SIG-M5 (cell line): ENCODE results near the gene EWSR1.

ENCODE experiments used
- DNase-seq: peaks from one replicate; lab custom pipeline; 2025; lab: John Stamatoyannopoulos, UW

Gene EWSR1

DNA sequence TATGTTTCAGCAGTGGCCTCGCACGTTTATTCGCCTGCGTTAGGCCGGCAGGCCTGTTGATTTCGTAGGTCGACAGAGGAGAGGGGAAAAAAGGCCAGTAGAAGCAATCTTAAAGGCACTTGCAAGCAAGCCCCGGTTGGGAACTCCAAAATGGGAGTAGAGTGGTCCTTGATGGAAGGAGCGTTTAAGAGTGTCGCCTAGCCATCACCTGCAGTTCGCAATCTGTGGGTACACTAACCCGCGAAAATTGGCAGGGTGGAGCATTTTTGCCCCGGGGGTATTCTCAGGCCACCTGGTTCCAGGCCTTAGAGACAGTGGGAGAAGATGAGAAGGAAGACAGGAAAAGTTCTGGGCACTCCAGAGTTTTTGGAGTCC is 1.1 kb downstream of the EWSR1 start:
- DNase-seq, result no peak

GRCh38 chr22:29269731-29270474 is 1.8 kb downstream of the EWSR1 start:
- DNase-seq, result no peak

- no peak for DNase-seq
Observed at GRCh38 chr22:29270475-29271271, 2.6 kb downstream of the EWSR1 start.

- DNase-seq, result no peak
Observed at GRCh38 chr22:29272624-29273023, 4.6 kb downstream of the EWSR1 start.

GRCh38 chr22:29275167-29275566 is 7.1 kb downstream of the EWSR1 start:
- no peak for DNase-seq

DNA sequence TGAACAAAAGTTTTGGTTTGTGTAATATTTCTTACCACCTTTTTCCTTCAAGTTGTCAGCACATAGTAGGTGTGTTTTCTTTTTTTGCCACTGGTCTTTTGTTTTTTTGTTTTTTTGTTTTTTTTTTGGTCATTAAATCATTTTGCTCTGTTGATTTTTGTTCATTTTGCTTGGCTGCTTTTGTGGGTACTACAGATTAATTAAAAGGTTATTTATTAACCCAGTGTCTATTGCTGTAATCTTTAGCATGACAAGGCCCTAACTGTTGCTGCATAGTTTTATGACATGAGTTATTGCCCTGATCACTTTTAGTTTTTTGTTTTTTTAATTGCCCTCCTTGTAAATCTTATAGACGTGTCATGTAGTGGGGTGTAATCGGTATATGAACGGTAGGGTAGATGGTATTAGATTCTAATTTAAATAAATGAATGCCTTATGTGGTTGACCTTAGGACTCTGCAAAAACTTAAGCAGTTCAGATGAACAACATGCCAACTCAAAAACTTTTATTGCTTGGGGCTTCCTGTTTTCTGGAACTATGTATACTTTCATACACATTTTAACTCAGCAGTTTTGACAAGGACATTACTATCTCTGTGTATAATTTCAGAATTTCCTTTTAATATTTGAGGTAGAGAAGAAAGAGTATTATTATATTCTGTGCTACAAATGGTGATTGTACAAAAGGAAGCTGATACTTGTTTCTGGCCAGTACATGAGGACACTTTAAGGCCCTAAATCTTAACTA is 7.9 kb downstream of the EWSR1 start:
- DNase-seq, result no peak

GRCh38 chr22:29277927-29278326 is 9.9 kb downstream of the EWSR1 start:
- no peak for DNase-seq

DNA sequence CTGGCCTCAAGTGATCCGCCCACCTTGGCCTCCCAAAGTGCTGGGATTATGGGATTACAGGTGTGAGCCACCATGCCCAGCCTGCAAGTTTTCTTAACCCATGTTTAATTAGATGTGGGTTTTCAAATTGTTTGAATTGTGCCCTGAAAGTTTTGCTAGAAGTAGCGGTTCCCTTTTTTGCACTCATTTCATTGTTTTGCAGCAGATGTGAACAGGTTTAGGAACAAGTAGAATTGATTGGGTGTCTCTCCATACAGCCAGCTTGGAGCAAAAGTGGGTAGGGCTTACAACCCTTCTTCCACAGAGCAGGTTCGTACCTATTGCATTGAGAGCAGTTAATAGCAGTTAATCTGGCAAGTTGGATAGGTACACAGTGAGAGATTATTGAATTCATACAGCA is 16.1 kb downstream of the EWSR1 start:
- DNase-seq, result no peak

GRCh38 chr22:29288837-29289236 is 20.8 kb downstream of the EWSR1 start:
- DNase-seq, result no peak

DNA sequence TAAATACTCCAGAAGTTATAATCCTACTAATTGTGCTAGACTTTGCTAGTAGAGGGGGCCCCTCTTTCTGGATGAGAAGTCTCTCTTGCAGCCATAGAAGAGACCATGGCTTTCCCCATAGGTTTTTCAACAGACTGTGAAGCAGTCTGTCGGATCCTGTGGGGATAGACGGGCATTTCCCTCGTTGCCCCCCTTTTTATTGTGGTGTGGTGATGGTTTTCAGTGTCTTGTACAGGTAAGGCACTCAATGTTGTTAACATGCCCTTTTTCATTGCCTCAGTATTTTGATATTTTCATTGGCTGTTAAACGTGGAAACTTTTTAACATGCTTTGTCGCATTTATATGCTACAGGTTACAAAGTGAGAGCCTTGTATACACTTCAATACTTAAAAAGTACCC is 22.0 kb downstream of the EWSR1 start:
- no peak for DNase-seq

DNA sequence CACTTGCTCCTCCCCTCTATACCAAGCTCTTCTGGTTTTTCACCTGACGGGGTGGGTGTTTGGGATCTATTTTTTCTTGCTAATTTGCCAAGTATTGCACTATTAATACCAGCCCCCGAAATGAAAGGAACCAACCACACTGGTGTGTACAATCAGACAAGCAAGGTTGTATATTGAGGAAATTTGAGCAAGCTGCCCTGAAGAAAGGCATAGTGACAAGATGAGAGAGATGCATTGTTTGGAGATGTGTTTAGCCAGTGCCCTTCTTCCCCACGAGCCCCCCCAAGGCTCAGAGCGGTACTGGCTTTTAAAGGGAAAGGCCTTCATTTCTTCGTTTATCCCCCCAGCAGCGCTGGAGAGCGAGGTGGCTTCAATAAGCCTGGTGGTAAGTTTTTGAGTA is 23.1 kb downstream of the EWSR1 start:
- DNase-seq, result no peak

GRCh38 chr22:29292379-29292778 is 24.3 kb downstream of the EWSR1 start:
- DNase-seq, result no peak

GRCh38 chr22:29298641-29299040 is 30.6 kb downstream of the EWSR1 start:
- no peak for DNase-seq

DNA sequence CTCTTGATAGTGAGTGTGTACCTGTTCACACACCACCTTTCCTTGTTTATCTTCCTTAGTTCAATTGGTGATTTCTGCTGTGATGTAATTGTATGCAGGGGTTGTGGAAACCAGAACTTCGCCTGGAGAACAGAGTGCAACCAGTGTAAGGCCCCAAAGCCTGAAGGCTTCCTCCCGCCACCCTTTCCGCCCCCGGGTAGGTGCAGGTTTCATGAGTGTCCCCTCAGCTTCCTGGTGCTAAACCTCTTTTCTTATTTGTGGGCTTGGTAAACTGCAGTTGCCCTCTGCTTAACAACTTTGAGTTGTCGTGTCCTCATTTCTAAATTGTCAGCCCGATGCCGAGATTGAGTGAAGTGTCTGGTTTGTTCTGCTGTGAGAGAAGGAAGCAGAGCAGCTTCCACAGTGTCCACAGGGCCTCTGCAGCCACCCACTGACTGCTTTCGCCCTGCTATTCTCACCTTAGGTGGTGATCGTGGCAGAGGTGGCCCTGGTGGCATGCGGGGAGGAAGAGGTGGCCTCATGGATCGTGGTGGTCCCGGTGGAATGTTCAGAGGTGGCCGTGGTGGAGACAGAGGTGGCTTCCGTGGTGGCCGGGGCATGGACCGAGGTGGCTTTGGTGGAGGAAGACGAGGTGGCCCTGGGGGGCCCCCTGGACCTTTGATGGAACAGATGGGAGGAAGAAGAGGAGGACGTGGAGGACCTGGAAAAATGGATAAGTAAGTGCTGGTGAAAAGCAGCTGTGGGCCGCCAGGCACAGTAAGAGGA is 31.2 kb downstream of the EWSR1 start:
- DNase-seq, result no peak

DNA sequence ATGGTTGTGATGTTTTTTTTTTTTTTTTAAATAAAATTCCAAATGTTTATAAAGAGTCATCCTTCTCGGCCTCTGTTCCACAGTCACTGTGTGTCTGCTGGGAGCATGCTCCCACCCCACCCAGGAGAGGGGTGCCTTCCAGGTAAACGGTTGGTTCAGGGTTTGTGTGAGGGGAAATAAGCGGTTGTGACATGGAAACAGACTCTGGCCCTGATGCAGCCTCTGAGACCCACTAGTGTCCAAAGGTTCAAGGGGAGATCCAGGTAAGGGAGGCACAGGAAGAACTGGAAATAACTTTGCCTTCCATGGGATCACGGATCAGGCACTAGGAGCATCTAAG is 32.4 kb downstream of the EWSR1 start:
- DNase-seq, result no peak

DNA sequence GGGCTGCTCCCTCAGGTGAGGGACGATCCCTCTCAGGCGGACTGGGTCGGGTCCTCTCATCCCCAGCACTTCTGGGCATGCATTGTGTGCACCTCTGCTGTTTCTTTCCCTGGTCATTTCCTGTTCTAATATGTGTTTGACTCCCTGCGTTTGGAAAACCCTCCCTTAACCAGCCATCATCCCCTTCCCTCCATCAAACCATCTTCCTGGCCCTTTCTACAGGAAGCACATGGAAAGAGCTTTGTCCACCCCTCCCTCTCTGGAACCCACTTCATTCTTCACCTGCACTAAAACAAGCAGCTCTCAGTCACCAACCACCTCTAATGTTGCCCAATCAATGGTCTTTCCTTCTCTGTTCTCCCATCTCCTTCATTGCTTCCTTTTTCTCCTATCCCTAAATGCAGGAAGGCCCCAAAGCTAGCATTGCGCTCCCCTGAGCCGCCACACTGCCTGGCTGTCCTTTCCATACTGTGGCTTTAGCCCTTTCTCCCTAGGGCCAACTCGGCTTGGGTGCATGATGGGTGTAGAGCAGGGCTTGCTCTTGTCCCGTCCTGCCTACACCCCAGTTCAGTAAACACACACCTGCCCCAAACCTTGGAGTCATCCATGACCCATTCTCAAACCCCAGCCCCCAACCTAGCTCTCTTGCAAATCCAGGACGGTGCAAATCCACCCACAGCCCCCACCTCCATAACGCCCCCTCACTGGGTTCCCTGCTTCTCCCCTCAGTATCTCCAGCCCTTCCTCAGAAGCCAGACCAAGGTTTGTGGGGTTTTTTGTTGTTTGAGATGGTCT is 32.9 kb downstream of the EWSR1 start:
- DNase-seq, result no peak

GRCh38 chr22:29301716-29302401 is 33.8 kb downstream of the EWSR1 start:
- DNase-seq, result no peak

- no peak for DNase-seq
Observed at GRCh38 chr22:29302402-29302680, 34.3 kb downstream of the EWSR1 start.

DNA sequence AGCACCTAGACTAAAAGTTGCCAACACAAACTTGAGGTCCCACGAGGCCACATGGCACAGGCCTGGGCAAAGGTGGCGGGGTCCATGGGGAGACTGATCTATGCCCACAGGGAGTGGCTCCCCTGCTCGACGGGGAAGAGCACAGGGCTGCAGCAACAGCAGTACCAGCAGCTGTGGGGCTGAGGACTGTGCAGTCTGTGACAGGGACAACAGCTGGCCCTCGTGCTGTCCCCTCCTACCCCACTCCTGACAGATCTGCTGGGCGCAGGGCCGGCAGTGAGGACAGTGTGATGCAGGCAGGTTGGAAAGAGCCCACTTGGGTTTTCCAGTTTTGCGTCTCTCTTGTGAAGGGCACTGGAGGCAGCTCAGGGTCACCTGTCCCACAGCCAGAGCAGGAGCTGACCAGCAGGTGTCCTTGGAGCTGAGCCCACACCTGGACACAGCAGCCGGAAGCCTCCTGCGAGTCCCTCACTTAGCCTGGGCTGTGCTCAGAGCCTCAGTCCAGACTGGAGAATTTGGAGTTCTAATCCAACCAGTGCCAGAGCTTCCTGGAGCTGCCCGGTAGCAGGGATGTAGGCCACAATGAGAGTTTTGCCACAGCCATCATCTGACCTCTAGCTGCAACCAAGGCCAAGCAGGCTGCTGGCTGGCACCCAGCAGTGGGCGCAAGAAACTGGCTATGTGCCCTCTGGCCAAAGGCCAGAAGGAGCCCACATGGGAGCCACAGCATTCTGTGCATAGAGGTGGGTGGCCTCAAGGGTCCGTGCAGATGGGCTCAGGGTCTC is 34.8 kb downstream of the EWSR1 start:
- DNase-seq, result no peak

- DNase-seq, result no peak
Observed at GRCh38 chr22:29305836-29306174, 37.7 kb downstream of the EWSR1 start.
